ENCODE data around the gene DIAPH3.

DNA sequence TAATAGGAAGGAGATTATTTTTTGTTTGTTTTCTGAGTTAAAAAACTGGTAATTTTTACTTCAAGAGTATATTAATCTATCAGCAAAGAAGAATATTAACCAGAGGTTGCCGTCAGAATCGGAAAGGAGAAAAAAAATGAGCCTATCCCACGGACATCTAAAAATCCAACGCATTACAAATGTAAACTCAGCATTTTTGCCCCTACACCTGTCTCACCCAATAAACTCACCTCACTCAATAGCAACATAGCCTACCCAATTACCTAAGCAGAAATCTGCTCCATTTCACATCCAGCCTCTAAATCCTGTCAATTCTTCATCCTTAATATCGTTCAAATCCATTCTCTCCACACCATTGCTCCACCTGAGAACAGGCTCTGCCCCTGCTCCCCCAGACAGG, 10.4 kb upstream of the DIAPH3 start:
- TF ChIP-seq, protein P1, sequence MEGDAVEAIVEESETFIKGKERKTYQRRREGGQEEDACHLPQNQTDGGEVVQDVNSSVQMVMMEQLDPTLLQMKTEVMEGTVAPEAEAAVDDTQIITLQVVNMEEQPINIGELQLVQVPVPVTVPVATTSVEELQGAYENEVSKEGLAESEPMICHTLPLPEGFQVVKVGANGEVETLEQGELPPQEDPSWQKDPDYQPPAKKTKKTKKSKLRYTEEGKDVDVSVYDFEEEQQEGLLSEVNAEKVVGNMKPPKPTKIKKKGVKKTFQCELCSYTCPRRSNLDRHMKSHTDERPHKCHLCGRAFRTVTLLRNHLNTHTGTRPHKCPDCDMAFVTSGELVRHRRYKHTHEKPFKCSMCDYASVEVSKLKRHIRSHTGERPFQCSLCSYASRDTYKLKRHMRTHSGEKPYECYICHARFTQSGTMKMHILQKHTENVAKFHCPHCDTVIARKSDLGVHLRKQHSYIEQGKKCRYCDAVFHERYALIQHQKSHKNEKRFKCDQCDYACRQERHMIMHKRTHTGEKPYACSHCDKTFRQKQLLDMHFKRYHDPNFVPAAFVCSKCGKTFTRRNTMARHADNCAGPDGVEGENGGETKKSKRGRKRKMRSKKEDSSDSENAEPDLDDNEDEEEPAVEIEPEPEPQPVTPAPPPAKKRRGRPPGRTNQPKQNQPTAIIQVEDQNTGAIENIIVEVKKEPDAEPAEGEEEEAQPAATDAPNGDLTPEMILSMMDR (IDR thresholded peaks at IDR 0.05; ENCODE audit: poor library complexity, severe bottlenecking), result no peak
- TF ChIP-seq EZH2 (IDR thresholded peaks at IDR 0.05; ENCODE audit: borderline replicate concordance, insufficient read depth, low read length, poor library complexity, severe bottlenecking), result no peak
